RWPE2 (cell line): ENCODE data around the gene RABGGTB.
"Not testable (repeated sequence)": the region's sequence is repeated elsewhere in the genome, so short reads cannot be mapped to it uniquely, and the experiment has no call there.

Experiments
- ATAC-seq: fragments of 200-7000 bp; cut with Tn5 transposase; 3 replicates; pipeline ENCODE4 v1.9.1; 2021; ENCODE audit warnings: low read depth
- DNase-seq: peaks from one replicate; pipeline ENCODE4 v3.0.0-alpha.2; 2020; ENCODE audit warnings: low spot score
- H3K27ac ChIP-seq: fragments of 450-650 bp; 2 replicates; pipeline ENCODE4 v1.5.1; 2017; ENCODE audit warnings: mild to moderate bottlenecking; ENCODE audit not compliant: poor library complexity, severe bottlenecking
- H3K27me3 ChIP-seq: fragments of 250-450 bp; sonication (Bioruptor Pico); 2 replicates; pipeline ENCODE4 v1.5.1; 2021; ENCODE audit warnings: mild to moderate bottlenecking, moderate library complexity; ENCODE audit not compliant: insufficient read depth, poor library complexity, severe bottlenecking
- H3K36me3 ChIP-seq: fragments of 250-450 bp; sonication (Bioruptor Pico); 2 replicates; pipeline ENCODE4 v1.5.1; 2020; ENCODE audit warnings: low read depth, mild to moderate bottlenecking, moderate library complexity
- H3K4me1 ChIP-seq: fragments of 250-450 bp; sonication (Bioruptor Pico); 2 replicates; pipeline ENCODE4 v1.5.1; 2021; ENCODE audit warnings: mild to moderate bottlenecking, moderate library complexity; ENCODE audit not compliant: insufficient read depth, poor library complexity, severe bottlenecking
- H3K4me3 ChIP-seq: fragments of 250-450 bp; sonication (Bioruptor Pico); 2 replicates; pipeline ENCODE4 v1.5.1; 2021; ENCODE audit warnings: mild to moderate bottlenecking, moderate library complexity; ENCODE audit not compliant: severe bottlenecking
- H3K9me3 ChIP-seq: fragments of 250-450 bp; sonication (Bioruptor Pico); 2 replicates; pipeline ENCODE4 v1.5.1; 2021; ENCODE audit warnings: mild to moderate bottlenecking, moderate library complexity; ENCODE audit not compliant: severe bottlenecking
- TF ChIP-seq, protein P1 (sequence below): fragments of 450-650 bp; IDR thresholded peaks from one replicate; pipeline ENCODE4 v1.5.1; 2017; ENCODE audit warnings: mild to moderate bottlenecking, moderate library complexity; ENCODE audit not compliant: poor library complexity, severe bottlenecking

Gene RABGGTB

DNA sequence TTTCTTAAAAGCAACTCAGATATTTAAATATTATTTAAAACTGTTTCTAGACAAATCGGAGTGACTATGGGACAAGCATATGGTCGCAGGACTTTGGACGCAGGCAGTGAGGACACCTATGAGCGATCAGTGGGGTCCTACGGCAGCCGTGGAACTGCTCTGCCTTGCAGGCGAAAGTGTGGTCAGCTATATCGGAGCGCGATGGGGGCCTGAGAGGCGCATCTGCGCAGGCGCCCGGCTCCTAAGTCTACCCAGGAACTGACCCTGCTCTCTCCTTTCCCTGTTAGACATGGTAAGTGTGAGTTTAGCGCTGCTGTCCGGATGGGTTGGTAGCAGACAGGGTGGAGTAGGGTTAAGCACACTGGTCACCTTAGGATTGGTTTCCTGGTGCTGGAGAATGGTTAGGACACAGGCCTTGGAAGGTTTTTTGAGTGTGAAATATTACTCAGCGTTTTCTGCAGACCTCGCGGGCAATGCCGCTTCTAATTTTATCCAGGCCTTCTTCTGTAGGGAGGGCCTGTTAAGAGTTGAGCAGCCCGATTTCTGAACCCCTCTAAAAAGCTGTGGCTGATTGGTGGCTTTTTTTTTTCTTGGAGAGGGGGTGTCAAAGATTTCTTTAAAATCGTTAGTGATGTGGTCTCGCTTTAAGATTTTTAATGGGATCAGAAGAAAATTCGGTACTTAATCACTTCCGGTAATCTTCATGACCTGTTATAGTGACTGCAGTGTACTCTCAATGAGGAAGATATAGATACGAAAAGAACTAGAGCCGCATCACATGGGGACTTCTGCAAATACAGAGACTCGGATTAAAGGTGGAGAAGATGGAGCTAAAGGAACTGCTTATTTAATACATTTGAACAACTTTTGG, at the start of gene RABGGTB:
Gene RABGGTB, plus strand, starts transcription at position 274 of the 871 bp plus-strand sequence. Its CDS starts 16 bp downstream, at position 290.
- Histone ChIP-seq H3K27ac (peak within 1 kb of the TSS; percentile 77), H3K27me3 (no peaks in the 10 kb centered on the region), H3K36me3 (peaks cover 46% of the 10 kb centered on the region), H3K4me3 (peak within 1 kb of the TSS; percentile 52), H3K9me3 (no peaks in the 10 kb centered on the region), H3K4me1 (peaks cover 25% of the 10 kb centered on the region)
- peak; percentile 88 for ATAC-seq
- peak; percentile 92 for DNase-seq
- TF ChIP-seq, protein P1, sequence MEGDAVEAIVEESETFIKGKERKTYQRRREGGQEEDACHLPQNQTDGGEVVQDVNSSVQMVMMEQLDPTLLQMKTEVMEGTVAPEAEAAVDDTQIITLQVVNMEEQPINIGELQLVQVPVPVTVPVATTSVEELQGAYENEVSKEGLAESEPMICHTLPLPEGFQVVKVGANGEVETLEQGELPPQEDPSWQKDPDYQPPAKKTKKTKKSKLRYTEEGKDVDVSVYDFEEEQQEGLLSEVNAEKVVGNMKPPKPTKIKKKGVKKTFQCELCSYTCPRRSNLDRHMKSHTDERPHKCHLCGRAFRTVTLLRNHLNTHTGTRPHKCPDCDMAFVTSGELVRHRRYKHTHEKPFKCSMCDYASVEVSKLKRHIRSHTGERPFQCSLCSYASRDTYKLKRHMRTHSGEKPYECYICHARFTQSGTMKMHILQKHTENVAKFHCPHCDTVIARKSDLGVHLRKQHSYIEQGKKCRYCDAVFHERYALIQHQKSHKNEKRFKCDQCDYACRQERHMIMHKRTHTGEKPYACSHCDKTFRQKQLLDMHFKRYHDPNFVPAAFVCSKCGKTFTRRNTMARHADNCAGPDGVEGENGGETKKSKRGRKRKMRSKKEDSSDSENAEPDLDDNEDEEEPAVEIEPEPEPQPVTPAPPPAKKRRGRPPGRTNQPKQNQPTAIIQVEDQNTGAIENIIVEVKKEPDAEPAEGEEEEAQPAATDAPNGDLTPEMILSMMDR: no peak

DNA sequence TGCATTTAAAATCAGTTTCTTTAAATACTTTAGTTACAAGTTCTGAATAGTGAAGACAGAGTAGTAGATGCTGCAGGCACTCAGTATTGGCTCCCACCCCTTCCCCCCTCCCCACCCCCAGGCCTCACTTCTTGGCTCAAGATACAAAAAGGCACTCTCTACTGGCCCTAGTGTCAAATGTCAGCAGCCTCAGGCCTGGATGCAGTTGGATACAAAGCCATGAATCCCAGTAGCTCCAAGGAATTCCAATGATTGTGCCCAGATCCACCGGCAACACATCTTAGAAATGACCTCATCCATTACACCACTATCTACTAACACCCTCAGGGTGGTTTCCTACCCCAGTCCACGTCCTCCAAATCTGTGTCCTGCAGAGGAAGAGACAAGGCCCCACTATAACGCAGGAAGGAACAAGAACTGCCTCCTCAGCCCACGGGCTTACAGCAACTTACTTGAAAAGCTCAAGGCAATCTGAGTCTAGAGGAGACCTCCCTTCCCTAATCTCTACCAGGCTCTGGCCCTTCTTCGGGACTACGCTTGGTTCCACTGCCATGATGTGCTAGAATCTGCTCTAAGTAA, 43.9 kb upstream of the RABGGTB start:
- Histone ChIP-seq H3K9me3 (no peaks in the 10 kb centered on the region), H3K27me3 (no peaks in the 10 kb centered on the region), H3K4me3 (no peak overlapping the region), H3K36me3 (peaks cover 41% of the 10 kb centered on the region), H3K27ac (no peak overlapping the region), H3K4me1 (no peaks in the 10 kb centered on the region)
- DNase-seq (no peak), ATAC-seq (no peak)
- TF ChIP-seq, protein P1: no peak

DNA sequence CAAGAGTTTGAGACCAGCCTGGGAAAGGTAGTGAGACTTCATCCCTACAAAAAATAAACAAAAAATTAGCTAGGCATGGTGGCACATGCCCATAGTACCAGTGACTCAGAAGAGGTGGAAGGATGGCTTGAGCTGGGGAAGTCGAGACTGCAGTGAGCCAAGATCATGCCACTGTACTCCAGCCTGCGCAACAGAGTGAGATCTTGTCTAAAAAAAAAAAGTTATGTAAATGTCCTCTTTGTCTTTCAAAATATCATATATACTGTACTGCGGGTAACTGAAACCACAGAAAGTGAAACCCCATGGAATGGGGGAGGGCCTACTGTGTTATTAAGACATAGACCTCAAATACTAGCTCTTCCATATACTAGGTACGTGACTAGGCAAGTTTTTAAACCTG, 40.8 kb upstream of the RABGGTB start:
- H3K36me3 ChIP-seq: peaks cover 36% of the 10 kb centered on the region

DNA sequence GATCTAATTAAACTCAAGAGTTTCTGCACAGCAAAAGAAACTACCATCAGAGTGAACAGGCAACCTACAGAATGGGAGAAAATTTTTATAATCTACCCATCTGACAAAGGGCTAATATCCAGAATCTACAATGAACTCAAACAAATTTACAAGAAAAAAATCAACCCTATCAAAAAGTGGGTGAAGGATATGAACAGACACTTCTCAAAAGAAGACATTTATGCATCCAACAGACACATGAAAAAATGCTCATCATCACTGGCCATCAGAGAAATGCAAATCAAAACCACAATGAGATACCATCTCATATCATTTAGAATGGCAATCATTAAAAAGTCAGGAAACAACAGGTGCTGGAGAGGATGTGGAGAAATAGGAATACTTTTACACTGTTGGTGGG, 28.8 kb upstream of the RABGGTB start:
- not testable (repeated sequence) for DNase-seq, H3K4me3 ChIP-seq, H3K27ac ChIP-seq, ATAC-seq, H3K4me1 ChIP-seq, H3K27me3 ChIP-seq, H3K9me3 ChIP-seq
- H3K36me3 ChIP-seq: peaks cover 28% of the 10 kb centered on the region

More for the DNA sequence above, 40.8 kb upstream of the RABGGTB start:
- Histone ChIP-seq H3K4me3 (no peak overlapping the region), H3K9me3 (no peaks in the 10 kb centered on the region), H3K4me1 (no peaks in the 10 kb centered on the region), H3K27me3 (no peaks in the 10 kb centered on the region), H3K27ac (no peak overlapping the region)
- 0 out of 3 replicates have a peak, but pooled peaks have one; percentile 29 for ATAC-seq
- TF ChIP-seq, protein P1: no peak
- no peak for DNase-seq

DNA sequence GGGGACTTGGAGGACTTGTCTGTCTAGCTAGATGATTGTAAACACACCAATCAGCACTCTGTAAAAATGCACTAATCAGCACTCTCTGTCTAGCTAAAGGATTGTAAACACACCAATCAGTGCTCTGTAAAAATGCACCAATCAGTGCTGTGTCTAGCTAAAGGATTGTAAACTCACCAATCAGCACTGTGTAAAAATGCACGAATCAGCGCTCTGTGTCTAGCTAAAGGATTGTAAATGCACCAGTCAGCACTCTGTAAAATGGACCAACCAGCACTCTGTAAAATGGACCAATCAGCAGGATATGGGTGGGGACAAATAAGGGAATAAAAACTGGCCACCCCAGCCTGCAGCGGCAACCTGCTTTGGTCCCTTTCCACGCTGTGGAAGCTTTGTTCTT, 27.5 kb upstream of the RABGGTB start:
- not testable (repeated sequence) for H3K9me3 ChIP-seq, H3K4me1 ChIP-seq, DNase-seq, H3K27me3 ChIP-seq, H3K4me3 ChIP-seq, H3K27ac ChIP-seq, ATAC-seq
- H3K36me3 ChIP-seq: peaks cover 28% of the 10 kb centered on the region
